ENCODE measurements around the gene RNF224.

Gene RNF224

GRCh38 chr9:137200311-137201204, 26.7 kb upstream of the RNF224 start, which contains the start of gene TPRN:
Gene TPRN, minus strand, starts transcription at chr9:137200741. Its CDS starts 30 bp downstream, at chr9:137200711.
- H3K27ac ChIP-seq: peak within 1 kb of the TSS; percentile 97
- no peak for TF ChIP-seq CTCF (conservative IDR thresholded peaks at IDR 0.05)

- peak overlapping the region; percentile 97 for H3K27ac ChIP-seq
- TF ChIP-seq CTCF (conservative IDR thresholded peaks at IDR 0.05): no peak
Measured at GRCh38 chr9:137201205-137201868, 26.0 kb upstream of the RNF224 start.

- H3K27ac ChIP-seq: no peak overlapping the region
- no peak for TF ChIP-seq CTCF (conservative IDR thresholded peaks at IDR 0.05)
Measured at GRCh38 chr9:137202966-137203365, 24.3 kb upstream of the RNF224 start.

GRCh38 chr9:137204731-137205125, 22.6 kb upstream of the RNF224 start:
- no peak for TF ChIP-seq CTCF (conservative IDR thresholded peaks at IDR 0.05)
- H3K27ac ChIP-seq: peak overlapping the region; percentile 85

GRCh38 chr9:137205126-137206069, 21.9 kb upstream of the RNF224 start, which contains the start of the genes NDOR1 and TMEM203:
Gene NDOR1, plus strand, starts transcription at chr9:137205700. Its CDS starts 78 bp downstream, at chr9:137205778.
Gene TMEM203, minus strand, starts transcription at chr9:137205648. Its CDS starts 234 bp downstream, at chr9:137205414.
- no peak for TF ChIP-seq CTCF (conservative IDR thresholded peaks at IDR 0.05)
- peak within 1 kb of the TSS; percentile 85 for H3K27ac ChIP-seq

- H3K27ac ChIP-seq: peak overlapping the region; percentile 85; the same call in 1 of the 2 replicates
- TF ChIP-seq CTCF (conservative IDR thresholded peaks at IDR 0.05): no peak
Measured at GRCh38 chr9:137206602-137207001, 20.7 kb upstream of the RNF224 start.
